HG02840 (cell line): ENCODE results near the gene GGN.
"Not testable (repeated sequence)": the region's sequence is repeated elsewhere in the genome, so short reads cannot be mapped to it uniquely, and the experiment has no call there.

Experiments used
- ATAC-seq: cut with Tn5 transposase; IDR thresholded peaks from one replicate; pipeline ENCODE4 v1.9.1; 2021; ENCODE audit warnings: mild to moderate bottlenecking, moderate library complexity, moderate number of reproducible peaks; ENCODE audit not compliant: unreplicated experiment, low FRiP score

The GGN gene

DNA sequence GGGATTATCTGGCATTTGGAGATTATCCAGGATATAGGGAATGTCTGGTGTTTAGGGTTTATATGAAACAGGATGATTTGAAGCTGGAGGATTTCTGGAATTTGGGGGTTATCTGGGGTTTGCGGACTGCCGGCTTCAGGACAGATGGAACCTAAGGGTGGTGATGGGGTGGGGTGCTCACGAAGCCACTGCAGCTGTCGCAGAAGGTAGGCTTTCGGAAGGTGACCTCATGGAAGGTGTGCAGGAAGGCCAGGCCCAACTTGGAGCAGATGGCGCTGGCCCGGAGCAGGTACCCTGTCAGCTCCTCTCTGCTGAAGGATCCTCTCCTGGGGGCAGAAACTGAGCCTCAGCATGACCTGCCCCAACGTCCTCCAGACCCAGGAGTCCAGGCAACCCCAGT is 24.7 kb upstream of the GGN start:
- ATAC-seq: no peak

DNA sequence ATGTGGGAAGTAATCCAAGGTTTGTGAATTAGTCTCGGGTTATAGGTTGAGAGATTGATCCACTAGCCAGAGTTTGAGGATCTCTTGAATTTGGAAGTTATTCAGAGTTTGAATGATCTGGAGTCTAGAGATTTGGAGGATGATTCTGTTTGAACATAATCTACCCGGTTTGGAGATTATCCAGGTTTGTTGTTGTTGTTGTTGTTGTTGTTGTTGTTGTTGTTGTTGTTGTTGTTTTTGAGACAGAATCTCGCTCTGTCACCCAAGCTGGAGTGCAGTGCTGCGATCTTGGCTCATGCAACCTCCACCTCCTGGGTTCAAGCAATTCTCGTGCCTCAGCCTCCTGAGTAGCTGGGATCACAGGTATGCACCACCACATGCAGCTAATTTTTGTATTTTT is 24.1 kb upstream of the GGN start:
- ATAC-seq: not testable (repeated sequence)

DNA sequence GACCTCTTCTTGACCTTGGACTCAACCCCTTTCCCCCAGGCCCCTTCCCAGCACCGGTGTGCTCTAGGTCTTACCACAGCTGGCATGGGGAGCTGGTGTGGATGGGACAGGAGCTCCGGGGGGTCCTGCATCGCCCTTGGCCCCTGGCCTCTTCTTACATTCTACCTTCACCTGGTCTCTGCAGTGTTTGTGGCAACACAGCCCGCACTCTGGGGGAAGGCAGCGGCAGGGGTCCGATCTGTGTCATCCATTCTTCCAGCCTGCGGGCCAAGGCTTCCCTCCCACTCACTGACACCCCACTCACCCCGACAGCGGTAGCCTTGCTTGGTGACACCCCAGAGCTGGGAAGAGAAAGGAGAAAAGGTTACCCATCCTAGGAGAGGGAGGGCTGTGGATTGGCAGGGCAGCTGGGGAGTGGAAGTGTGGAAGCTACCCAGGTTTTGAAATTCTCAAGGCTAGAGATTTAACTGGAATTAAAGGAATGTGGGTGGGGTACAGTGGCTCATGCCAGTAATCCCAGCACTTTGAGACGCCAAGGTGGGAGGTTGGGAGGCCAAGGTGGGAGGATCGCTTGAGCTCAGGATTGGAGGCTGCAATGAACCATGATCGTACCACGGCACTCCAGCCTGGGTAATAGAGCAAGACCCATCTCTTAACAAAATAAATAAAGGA is 23.3 kb upstream of the GGN start:
- ATAC-seq: no peak

DNA sequence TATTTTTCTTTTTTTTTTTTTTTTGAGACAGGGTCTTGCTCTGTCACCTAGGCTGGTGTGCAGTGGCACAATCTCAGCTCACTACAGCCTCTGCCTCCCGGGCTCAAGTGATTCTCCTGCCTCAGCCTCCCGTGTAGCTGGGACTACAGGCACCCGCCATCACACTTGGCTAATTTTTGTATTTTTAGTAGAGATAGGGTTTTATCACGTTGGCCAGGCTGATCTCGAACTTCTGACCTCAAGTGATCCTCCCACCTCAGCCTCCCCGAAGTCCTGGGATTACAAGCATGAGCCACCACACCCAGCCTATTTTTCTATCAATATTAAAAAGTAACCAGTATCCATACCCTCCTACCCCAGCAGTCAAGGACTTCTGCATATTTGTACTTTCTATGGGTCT is 22.6 kb upstream of the GGN start:
- ATAC-seq: not testable (repeated sequence)

DNA sequence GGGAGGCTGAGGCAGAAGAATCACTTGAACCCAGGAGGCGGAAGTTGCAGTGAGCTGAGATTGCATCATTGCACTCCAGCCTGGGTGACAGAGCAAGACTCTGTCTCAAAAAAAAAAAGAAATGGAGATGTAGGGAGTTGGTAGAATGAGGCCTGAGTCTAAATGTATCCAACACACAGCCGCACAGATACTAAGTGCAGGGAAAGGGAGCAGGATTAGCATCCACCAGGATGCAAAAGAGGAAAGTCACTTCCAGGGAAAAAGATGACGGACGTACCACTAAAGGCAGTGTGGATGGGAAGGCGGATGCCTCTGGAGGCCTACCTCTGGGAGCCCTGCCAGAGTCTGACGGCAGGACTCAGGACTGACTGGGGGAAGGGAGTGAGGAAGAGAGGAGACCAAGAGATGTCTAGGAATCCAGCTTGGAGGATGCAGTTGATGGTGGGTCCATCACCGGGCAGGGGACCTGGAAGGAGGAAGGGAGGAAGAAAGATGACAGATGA is 21.8 kb upstream of the GGN start:
- ATAC-seq: no peak

DNA sequence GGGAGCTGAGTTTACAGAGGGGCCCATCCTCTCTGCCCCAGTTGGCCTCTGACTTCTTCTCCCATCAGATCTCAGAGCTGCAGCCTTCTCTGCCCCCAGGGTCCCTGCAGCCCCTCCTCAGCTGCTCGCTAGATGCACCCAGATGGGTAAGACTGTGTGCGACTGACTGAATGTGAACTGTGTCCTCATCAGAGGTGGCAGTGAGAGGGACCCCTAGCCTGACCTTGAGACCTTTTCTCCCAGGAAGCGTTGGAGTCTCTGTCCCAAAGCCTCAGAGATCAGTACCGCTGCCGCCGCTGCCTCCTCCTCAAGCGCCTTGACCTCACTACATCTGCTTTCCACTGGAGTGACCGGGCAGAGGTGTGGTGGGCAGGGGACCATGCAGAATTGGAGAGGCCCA is 17.4 kb upstream of the GGN start:
- no peak for ATAC-seq

DNA sequence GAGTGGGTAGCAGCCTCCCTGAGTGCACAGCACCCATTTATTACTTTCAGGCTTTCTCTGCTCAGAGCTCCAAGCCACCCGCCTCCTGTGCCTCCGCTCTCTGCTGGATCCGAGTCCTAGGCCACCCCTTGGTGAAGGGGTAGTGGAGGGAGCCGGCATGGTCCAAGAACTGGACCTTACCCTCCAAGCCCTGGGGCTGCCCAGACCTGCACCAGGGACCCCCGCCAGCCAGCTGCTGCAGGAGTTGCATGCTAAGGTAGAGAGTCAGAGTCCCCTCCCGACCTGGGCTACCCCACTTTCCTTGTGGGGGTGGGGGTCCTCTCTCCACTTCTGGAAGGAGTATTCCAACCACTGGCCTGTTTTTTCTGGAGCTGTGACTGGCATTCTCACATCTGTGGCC is 17.0 kb upstream of the GGN start:
- ATAC-seq: no peak

DNA sequence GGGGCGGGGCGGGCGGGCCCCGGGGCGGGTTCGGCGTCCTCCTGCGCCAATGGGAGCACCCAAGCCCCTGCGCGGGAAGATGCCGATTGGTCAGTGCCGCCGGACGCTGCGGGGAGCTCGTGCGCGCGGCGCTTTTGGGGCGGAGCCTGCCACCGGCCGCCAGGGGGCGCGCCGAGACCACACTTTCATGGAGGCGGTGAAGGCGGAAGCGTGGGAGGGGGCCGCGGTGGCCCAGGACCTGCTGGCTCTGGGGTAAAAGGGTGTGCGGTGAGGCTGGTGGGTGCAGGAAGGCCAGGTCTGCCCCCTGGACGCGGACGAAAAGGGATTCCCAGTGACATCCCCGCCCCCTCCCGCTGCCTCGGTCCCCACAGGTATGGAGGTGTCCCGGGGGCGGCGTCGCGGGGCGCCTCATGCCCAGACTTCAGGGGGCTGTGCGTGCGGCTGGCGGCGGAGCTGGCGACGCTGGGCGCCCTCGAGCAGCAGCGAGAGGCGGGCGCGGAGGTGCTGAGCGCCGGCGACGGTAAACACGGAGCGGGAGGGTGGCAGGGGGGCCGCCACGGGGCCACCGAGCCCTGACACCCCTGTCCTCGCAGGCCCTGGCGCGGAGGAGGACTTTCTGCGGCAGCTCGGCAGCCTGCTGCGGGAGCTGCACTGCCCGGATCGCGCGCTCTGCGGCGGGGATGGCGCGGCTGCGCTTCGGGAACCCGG is 15.3 kb upstream of the GGN start, which contains the start of gene FAM98C:
Gene FAM98C (plus strand): TSS at position 127 of the 708 bp plus-strand sequence. CDS start 61 bp downstream, at position 188.
- peak; percentile 87 for ATAC-seq

DNA sequence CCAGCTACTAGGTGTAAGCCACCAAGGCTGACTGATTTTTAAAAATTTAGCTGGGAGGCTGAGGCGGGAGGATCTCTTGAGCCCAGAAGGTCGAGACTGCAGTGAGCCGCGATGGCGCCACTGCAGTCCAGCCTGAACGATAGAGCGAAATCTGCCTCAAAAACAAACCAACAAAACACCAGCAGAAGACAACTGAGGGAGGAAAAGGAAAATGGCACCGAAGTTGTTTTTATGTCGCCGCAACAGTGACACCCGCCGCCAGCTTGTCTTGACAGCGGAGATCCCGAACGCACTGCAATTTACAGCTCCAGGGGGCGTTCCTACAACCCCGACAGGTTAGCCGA is 14.8 kb upstream of the GGN start:
- ATAC-seq: no peak

DNA sequence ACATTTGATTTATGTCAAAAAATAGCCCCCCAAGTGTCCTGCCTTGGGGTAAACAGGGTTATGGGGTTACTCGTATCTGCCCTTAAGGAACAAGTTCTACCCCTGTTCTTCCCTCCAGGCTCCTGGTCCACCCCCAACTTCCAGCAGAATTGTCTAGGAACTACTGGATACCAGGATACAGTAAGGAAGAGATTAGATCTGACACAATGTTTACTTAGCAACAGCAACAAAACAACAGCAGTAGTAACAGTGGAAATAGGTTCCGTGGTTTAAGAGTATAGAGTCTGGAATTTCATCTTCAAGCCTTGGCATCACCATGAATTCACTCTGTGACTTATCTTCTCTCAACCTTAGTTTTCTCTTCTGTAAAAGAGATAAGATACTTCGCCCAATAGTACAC is 13.3 kb upstream of the GGN start:
- no peak for ATAC-seq

DNA sequence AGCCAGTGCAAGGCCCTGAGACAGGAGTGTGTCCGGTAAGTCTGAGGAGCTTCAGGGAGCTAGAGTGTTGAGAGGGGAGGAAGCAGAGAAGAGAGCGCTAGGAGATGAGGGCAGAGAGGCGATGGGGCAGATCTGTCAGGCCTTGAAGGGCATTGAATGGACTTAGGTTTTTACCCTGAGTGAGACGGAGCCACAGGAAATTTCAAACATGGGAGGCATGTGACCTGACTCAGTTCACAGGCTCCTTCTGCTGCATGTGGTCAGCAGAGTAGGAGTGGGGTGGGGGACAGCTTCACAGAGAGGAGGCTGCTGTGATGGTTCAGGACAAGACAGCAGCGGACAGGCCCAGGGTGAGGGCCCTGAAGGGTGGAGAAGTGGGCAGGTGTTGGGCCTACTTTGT is 12.5 kb upstream of the GGN start:
- ATAC-seq: no peak

DNA sequence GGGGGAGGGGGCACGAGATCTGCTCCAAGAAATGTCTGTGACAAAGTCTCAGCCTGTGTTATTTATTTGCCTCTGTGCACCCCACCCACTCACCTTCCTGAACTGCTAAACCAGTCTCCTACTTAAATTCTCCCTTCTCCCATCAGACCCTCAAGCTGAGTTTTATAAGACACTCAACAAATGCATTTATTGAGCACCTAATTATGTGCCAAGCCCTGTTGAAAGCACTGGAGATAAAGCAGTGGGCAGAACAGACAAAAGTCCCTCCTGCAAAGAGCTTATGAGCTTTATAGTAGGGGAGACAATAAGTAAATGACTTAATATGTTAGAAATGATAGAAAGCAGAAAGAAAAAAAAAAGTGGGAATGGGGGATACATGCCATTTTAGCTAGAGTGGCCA is 11.7 kb upstream of the GGN start:
- no peak for ATAC-seq

DNA sequence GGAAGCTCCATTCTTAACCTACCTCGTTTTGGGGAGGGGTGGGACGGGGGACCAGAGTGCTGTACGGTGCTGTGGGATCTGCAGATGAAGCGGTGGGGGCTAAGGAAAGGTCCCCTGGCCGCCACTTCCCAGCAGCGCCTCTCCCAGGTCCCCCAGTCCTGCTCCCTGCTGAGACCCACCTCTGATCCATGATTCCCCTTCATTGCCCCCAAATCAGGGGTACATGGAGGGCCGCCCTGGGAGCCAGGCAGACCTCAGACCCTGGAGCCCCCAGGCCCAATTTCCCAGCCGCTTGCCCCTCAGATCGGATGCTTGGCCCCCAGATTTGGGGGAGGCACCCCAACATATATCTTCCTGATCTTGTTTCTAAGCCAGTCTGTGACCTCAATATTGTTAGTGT is 11.2 kb upstream of the GGN start:
- no peak for ATAC-seq

DNA sequence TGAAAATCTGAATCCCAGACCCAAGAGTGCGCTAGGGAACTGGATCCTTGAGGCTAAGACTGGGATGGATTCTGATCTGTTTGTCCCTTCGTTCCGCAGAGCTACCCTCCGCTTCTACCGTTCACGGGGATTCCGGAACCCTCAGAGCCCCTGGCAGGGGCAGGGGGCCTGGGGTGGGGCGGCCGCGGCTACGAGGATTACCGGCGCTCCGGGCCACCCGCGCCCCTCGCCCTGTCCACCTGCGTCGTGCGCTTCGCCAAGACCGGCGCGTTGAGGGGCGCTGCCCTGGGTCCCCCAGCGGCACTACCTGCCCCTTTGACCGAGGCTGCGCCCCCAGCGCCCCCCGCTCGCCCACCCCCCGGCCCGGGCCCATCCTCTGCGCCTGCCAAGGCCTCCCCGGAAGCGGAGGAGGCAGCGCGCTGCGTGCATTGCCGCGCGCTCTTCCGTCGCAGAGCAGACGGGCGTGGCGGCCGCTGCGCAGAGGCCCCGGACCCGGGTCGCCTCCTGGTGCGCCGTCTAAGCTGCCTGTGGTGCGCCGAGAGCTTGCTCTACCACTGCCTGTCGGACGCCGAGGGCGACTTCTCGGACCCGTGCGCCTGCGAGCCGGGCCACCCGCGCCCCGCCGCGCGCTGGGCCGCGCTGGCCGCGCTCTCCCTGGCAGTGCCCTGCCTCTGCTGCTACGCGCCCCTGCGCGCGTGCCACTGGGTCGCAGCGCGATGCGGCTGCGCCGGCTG is 7.7 kb upstream of the GGN start:
- ATAC-seq: no peak

DNA sequence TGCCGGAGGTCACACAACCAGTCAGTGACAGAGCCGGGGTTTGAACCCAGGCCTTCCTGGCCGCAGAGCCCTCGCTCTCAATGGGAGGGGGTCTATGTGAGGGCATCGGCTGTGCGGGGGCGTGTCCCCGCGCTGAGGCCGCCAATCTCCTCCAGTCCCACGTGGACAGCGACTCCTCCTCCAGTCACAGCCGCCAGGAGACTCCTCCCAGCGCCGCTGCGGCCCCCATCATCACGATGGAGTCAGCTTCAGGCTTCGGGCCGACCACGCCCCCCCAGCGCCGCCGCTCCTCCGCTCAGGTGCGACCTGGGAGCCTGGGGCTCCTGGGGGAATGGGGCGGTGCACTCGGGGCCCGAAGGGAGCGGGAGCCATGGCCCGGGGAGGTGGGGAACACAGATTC is 6.7 kb upstream of the GGN start:
- ATAC-seq: no peak

DNA sequence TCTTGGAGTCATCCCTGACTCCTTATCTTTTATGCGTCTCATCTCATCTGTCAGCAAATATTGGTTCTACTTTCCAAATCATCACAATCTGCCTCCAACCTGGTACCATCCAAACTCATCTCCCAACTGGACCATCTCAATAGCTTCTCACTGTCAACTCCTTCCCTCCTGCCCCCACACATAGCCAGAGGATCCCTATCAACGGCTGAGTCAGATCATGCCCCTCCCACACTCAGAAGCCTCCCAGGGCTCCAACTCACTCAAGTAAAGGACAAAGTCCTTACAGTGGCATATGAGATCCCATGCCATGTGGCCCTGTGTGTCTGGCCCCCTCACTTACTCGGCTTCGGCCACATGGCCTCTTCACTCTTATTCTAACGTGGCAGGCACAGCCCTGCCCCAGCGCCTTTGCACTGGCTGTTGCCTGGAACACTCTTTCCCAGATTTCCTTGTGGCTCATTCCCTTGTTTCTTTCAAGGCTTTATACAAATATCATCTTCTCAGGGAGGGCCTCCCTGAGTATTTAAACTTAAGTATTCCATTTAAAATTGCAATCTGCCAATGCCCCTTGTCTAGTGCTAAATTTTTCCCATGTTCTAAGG is 5.0 kb upstream of the GGN start:
- no peak for ATAC-seq

DNA sequence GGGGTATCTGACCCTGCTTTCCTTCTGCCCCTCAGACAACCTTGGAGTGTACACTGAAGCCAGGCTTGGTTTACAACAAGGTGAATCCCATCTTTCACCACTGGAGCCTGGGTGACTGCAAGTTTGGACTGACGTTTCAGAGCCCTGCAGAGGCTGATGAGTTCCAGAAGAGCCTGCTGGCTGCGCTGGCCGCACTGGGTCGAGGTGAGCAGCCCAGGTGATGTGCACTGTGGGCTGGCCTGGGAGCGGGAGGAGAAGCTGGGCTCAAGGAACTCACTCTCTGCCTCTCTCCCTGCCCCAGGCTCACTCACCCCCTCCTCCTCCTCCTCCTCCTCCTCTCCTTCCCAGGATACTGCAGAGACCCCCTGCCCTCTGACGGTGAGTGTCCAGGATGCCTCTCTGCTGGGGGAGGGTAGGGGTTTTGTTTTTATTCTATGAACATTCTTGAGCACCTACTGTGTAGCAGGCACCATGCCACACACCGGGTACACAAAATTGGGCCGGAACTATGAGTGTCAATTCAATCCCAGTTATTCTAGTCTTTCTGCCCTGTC is 4.2 kb upstream of the GGN start:
- no peak for ATAC-seq

DNA sequence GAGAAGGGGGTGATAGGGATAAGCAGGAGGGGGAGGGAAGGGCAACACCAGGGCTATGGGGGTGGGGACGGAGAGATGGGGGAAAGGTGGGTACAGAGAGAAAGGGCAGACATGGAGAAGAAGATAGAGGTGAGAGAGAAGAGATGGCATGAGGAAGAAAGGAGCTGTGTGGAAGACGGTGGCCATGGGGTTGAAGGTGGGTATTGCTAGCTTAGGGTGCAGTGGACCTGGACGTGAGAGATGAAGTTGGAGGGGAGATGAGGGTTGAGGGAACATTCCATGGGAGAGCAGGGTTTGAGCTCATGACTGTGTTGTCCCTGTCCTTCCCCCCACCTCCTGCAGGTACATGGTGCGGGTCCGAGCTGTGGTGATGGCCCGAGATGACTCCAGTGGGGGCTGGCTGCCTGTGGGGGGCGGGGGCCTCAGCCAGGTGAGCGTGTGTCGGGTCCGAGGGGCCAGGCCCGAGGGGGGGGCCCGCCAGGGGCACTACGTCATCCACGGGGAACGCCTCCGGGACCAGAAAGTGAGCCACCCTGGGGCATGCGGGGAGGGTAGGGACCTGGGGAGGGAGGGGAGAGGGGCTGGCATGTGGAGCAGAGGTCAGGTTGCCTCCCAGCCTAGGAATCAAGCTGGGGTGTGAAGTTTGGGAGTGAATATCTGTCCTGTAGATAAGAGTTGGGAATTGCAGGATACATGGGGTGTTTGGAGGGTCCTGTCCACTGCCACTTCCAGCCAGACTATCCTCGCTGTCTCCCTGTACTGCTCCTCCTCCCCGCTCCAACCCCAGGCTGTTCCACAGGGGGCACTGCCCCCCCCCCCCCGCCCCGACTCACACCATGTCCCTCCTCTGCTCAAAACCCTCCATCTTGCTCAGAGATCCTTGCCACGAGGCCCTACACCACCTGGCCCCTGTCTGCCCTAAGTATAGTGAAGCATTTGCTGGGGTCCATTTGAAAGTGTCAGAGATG is 2.4 kb upstream of the GGN start:
- no peak for ATAC-seq

DNA sequence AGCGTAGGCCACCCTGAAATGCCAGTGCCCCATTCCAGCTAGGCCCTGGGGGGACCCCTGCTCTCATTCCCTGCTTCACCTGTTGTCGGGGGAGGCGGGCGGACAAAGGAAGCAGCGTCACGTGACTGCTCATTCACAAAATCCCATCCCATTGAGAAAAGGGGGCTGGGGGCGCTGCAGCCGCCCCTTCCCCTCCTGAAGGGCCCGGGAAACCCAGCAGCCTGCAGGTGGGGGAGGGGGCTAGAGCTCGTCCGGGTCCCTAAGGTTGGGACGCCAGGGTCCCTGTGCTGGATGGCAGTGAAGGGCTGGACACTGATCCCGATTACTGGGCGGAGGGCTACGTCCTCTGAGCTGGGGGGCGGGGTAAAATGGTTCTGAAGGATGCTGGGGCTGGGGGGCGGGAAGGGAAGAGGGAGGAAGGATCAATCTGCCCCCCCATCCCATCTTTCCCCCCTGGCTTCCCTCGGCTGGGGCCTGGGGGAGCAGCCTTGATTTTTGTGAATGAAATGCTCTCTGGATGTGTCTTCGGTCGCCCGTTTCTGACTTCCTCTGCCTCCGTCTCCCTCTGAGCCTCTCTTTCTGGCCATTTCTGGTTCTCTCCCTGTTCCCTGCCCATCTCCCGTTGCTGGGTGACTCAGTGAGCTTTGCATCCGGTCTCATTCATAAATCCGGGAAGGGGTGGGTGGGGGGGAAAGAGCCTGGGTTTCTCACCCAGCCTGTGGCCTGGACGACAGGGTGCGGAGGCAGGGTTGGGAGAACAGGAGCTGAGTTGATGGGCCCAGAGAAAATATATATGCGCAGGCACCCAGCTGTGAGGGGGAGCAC is 1.5 kb upstream of the GGN start:
- no peak for ATAC-seq
